ENCODE results near the gene LRRC53. TPM values are rescaled to one million over a fixed set of nuclear protein-coding genes. Genes with fewer than 3 reads are reported as not detected.

Gene LRRC53
- polyA plus RNA-seq, 3 donors = not detected

GRCh38 chr1:74463333-74463988 lies 49.0 kb downstream of the LRRC53 start:
- H3K4me3 Mint-ChIP-seq = no peak overlapping the region
- no peak overlapping the region for H2AFZ ChIP-seq (ENCODE audit: insufficient read depth, low read depth, low read length, poor library complexity, severe bottlenecking)
- no peaks in the 10 kb centered on the region for H3K36me3 Mint-ChIP-seq
- no peak for TF ChIP-seq CTCF (IDR thresholded peaks at IDR 0.05)
- H3K4me1 ChIP-seq (ENCODE audit: control insufficient read depth in 1 of 2, insufficient read depth in 2 of 2, low read length in 2 of 2) = no peaks in the 10 kb centered on the region
- H3K27ac ChIP-seq (ENCODE audit: low read depth in 1 of 2, low read length in 2 of 2) = no peak overlapping the region
- no peaks in the 10 kb centered on the region for H3K79me2 ChIP-seq (ENCODE audit: insufficient read depth, low read length)
- H3K36me3 ChIP-seq (replicated peaks in 1 of 2; ENCODE audit: control insufficient read depth in 1 of 2, insufficient read depth in 2 of 2, low read length in 2 of 2) = no peaks in the 10 kb centered on the region
- intact Hi-C loops (cut with micrococcal nuclease) = no loop called here
- no peaks in the 10 kb centered on the region for H3K4me1 Mint-ChIP-seq
- H3K27me3 Mint-ChIP-seq (ENCODE audit: low read depth in 3 of 3) = no peaks in the 10 kb centered on the region
- peaks cover 0 to 4% (median 0%) of the 10 kb centered on the region in 7 donors for H3K9me3 Mint-ChIP-seq
- H3K9ac ChIP-seq (ENCODE audit: insufficient read depth, low read length, poor library complexity, severe bottlenecking) = no peak overlapping the region
- DNase-seq = no peak
- no peaks in the 10 kb centered on the region for H4K20me1 ChIP-seq (ENCODE audit: insufficient read depth, low read length)
- H3K27ac Mint-ChIP-seq = no peak overlapping the region
- no peaks in the 10 kb centered on the region for H3K27me3 ChIP-seq (ENCODE audit: control insufficient read depth in 2 of 2, insufficient read depth in 2 of 2, low read length in 2 of 2)
- H3K4me2 ChIP-seq (replicated peaks; ENCODE audit: extremely low read depth, low read length, poor library complexity, severe bottlenecking) = no peak overlapping the region
- peaks cover 0 to 8% of the 10 kb centered on the region in 2 donors for H3K9me3 ChIP-seq (replicated peaks in 1 of 2; ENCODE audit: control insufficient read depth in 1 of 2, insufficient read depth in 1 of 2, low read length in 2 of 2)
- H3K4me3 ChIP-seq (replicated peaks in 1 of 3; ENCODE audit: low read depth in 2 of 3, low read length in 3 of 3) = no peak overlapping the region
- WGBS (ENCODE audit: insufficient coverage) = no CpG with 5 or more reads among the region's 9 CpGs

GRCh38 chr1:74457253-74457652 lies 55.2 kb downstream of the LRRC53 start:
- no peaks in the 10 kb centered on the region for H3K36me3 ChIP-seq (replicated peaks in 1 of 2; ENCODE audit: control insufficient read depth in 1 of 2, insufficient read depth in 2 of 2, low read length in 2 of 2)
- H3K4me1 ChIP-seq (ENCODE audit: control insufficient read depth in 1 of 2, insufficient read depth in 2 of 2, low read length in 2 of 2) = no peaks in the 10 kb centered on the region
- no CpG with 5 or more reads among the region's 2 CpGs for WGBS (ENCODE audit: insufficient coverage)
- H4K20me1 ChIP-seq (ENCODE audit: insufficient read depth, low read length) = no peaks in the 10 kb centered on the region
- no peak overlapping the region for H3K4me3 ChIP-seq (replicated peaks in 1 of 3; ENCODE audit: low read depth in 2 of 3, low read length in 3 of 3)
- intact Hi-C loops (cut with micrococcal nuclease) = no loop called here
- no peaks in the 10 kb centered on the region for H3K9me3 ChIP-seq (replicated peaks in 1 of 2; ENCODE audit: control insufficient read depth in 1 of 2, insufficient read depth in 1 of 2, low read length in 2 of 2)
- H3K4me3 Mint-ChIP-seq = no peak overlapping the region
- no peaks in the 10 kb centered on the region for H3K79me2 ChIP-seq (ENCODE audit: insufficient read depth, low read length)
- peaks cover 0 to 2% (median 0%) of the 10 kb centered on the region in 7 donors for H3K9me3 Mint-ChIP-seq
- H3K36me3 Mint-ChIP-seq = no peaks in the 10 kb centered on the region
- H3K4me1 Mint-ChIP-seq = no peaks in the 10 kb centered on the region
- no peak overlapping the region for H3K27ac Mint-ChIP-seq
- no peaks in the 10 kb centered on the region for H3K27me3 Mint-ChIP-seq (ENCODE audit: low read depth in 3 of 3)
- no peaks in the 10 kb centered on the region for H3K27me3 ChIP-seq (ENCODE audit: control insufficient read depth in 2 of 2, insufficient read depth in 2 of 2, low read length in 2 of 2)
- no peak overlapping the region for H3K27ac ChIP-seq (ENCODE audit: low read depth in 1 of 2, low read length in 2 of 2)
- no peak for DNase-seq
- H2AFZ ChIP-seq (ENCODE audit: insufficient read depth, low read depth, low read length, poor library complexity, severe bottlenecking) = no peak overlapping the region
- H3K4me2 ChIP-seq (replicated peaks; ENCODE audit: extremely low read depth, low read length, poor library complexity, severe bottlenecking) = no peak overlapping the region
- no peak overlapping the region for H3K9ac ChIP-seq (ENCODE audit: insufficient read depth, low read length, poor library complexity, severe bottlenecking)
- no peak for TF ChIP-seq CTCF (IDR thresholded peaks at IDR 0.05)
